CD4-positive, alpha-beta T cell treated with Interferon gamma for 1 hour (primary cell): Measurements from ENCODE around the gene TAF1D.

Source experiments
- DNase-seq: peaks from one replicate; pipeline ENCODE4 v3.0.0-alpha.2; 2020

Gene TAF1D

DNA sequence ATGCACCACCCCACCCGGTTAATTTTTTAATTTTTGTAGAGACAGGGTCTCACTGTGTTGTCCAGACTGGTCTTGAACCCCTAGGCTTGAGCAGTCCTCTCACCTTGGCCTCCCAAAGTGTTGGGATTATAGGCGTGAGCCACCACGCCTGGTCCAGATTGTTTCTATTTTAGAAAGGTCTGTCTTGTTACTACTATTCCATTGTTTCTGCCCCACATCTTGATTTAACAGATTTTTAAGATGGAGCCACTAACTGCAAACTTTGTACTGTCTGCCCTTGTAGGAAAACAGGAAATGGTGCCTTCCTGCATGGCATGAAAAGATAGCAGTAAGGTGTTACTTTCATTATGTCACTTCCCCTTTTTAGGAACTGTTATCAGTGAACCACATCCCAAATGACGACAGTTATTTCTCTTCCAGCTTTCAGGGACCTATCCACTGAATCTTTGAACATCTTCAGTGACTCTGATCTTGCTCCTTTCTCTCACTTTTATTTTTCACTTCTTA, 23.2 kb downstream of the TAF1D start:
- peak; percentile 11 for DNase-seq

GRCh38 chr11:93717501-93717900, 23.8 kb downstream of the TAF1D start:
- no peak for DNase-seq

DNA sequence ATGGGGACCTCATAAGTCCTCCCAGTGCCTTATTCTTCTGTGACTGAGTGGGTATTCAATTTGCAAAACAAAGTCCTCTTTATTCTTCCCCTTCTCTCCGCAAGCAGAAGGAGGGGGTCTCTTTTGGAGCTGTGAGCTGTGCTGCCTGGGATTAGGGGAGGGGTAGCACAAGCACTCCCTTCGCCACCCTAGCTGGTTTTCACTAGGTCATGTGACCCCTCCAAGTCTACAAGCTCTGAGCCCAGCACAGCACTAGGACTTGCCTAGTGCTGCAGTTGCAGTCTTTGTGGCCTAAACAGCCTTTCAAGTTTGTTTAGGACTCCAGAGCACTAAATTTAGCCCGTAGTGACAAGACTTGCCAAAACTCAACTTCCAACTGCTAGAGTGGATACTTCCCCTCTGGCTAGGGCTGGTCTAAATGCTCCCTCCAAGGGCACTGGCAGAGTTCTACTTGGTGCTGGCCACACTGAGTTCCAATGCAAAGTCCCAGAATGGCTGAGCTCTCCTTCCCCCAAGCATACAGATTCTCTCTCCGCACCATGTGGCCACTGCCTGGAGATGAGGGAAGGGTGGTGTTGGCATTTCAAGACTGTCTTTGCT, 25.4 kb downstream of the TAF1D start:
- DNase-seq, result no peak

GRCh38 chr11:93712678-93713077, 28.6 kb downstream of the TAF1D start:
- DNase-seq, result no peak

GRCh38 chr11:93710239-93710638, 31.1 kb downstream of the TAF1D start:
- DNase-seq, result no peak

GRCh38 chr11:93704237-93704636, 37.1 kb downstream of the TAF1D start:
- DNase-seq, result no peak

- no peak for DNase-seq
These were observed 40.5 kb downstream of the TAF1D start for GRCh38 chr11:93700830-93701229.

- no peak for DNase-seq
These were observed 43.7 kb downstream of the TAF1D start for GRCh38 chr11:93697611-93698010.

DNA sequence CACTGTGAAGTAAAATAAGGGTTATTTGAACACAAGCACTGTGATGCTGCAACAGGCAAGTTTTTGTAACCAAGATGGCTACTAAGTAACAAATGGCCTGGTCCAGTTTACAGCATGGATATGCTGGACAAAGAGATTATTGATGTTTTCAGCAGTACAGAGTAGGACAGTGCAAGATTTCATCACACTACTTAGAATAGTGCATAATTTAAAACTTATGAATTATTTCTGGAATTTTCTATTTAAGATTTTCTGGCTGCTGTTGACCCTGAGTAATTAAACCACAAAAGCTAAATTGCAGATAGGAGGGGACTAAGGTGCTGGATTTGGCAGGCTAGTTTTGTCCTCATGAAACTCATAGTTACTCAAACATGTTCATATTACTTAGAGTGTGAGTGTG, 46.7 kb downstream of the TAF1D start:
- DNase-seq, result no peak

GRCh38 chr11:93694109-93694508, 47.2 kb downstream of the TAF1D start:
- no peak for DNase-seq

GRCh38 chr11:93689240-93689639, 52.1 kb downstream of the TAF1D start:
- DNase-seq, result no peak

- no peak for DNase-seq
These were observed 54.5 kb downstream of the TAF1D start for GRCh38 chr11:93686812-93687211.

GRCh38 chr11:93686226-93686625, 55.1 kb downstream of the TAF1D start:
- DNase-seq, result no peak
